OCI-LY1 (cell line): Measurements from ENCODE around the gene GSK3B.

ENCODE experiments used
- CTCF ChIP-seq: fragments of 200-600 bp; sonication (generic), shearing (Covaris generic); IDR thresholded peaks from 2 replicates; pipeline ENCODE4 v1.5.1; 2017; ENCODE audit warnings: mild to moderate bottlenecking, antibody characterized with exemption, low read length, moderate library complexity, mixed read lengths
- EZH2 ChIP-seq: fragments of 200-600 bp; sonication (generic), shearing (Covaris generic); IDR thresholded peaks from 2 replicates; pipeline ENCODE4 v1.8.0; 2017; ENCODE audit warnings: borderline replicate concordance, mixed run types, mild to moderate bottlenecking, antibody characterized with exemption, low read length, moderate library complexity, mixed read lengths

GRCh38 chr3:119911748-119912147 lies 182.5 kb downstream of the GSK3B start:
- TF ChIP-seq CTCF (no peak), EZH2 (no peak)
